Hepatocyte (in vitro differentiated cells): ENCODE data around the gene TMEM107.

Source experiments
- EZH2 ChIP-seq: fragments of 200-600 bp; sonication (generic); IDR thresholded peaks from 2 replicates; pipeline ENCODE4 v1.6.1; 2016; ENCODE audit warnings: antibody characterized with exemption, mild to moderate bottlenecking, borderline replicate concordance
- TF ChIP-seq, protein P1 (sequence below): fragments of 200-600 bp; sonication (generic); IDR thresholded peaks from 2 replicates; pipeline ENCODE4 v1.5.1; 2016; ENCODE audit warnings: antibody characterized with exemption, mild to moderate bottlenecking; ENCODE audit not compliant: poor library complexity

GRCh38 chr17:8152112-8152775, 23.9 kb downstream of the TMEM107 start, which contains the start of gene PER1:
- TF ChIP-seq, protein P1, sequence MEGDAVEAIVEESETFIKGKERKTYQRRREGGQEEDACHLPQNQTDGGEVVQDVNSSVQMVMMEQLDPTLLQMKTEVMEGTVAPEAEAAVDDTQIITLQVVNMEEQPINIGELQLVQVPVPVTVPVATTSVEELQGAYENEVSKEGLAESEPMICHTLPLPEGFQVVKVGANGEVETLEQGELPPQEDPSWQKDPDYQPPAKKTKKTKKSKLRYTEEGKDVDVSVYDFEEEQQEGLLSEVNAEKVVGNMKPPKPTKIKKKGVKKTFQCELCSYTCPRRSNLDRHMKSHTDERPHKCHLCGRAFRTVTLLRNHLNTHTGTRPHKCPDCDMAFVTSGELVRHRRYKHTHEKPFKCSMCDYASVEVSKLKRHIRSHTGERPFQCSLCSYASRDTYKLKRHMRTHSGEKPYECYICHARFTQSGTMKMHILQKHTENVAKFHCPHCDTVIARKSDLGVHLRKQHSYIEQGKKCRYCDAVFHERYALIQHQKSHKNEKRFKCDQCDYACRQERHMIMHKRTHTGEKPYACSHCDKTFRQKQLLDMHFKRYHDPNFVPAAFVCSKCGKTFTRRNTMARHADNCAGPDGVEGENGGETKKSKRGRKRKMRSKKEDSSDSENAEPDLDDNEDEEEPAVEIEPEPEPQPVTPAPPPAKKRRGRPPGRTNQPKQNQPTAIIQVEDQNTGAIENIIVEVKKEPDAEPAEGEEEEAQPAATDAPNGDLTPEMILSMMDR, result no peak
- TF ChIP-seq EZH2, result no peak
